ENCODE measurements around the gene TNNC2.

GRCh38 chr20:45822857-45823256, 4.3 kb downstream of the TNNC2 start:
- TF ChIP-seq EZH2 (IDR thresholded peaks at IDR 0.05; ENCODE audit: low read depth) (no peak), CTCF (conservative IDR thresholded peaks at IDR 0.05) (no peak)
